OCI-LY7 (cell line): ENCODE results near the gene MYNN.

Experiments
- EZH2phosphoT487 ChIP-seq: fragments of 200-600 bp; sonication (generic); IDR thresholded peaks from 2 replicates; pipeline ENCODE4 v1.6.1; 2018; ENCODE audit warnings: low read depth, borderline replicate concordance, mild to moderate bottlenecking, mixed run types, antibody characterized with exemption, low read length, moderate library complexity, mixed read lengths
- TF ChIP-seq, protein P1 (sequence below): fragments of 200-600 bp; sonication (generic); conservative IDR thresholded peaks from 2 replicates; pipeline ENCODE4 v1.5.1; 2014; ENCODE audit warnings: mild to moderate bottlenecking, antibody characterized with exemption, low read length, moderate library complexity, mixed read lengths

DNA sequence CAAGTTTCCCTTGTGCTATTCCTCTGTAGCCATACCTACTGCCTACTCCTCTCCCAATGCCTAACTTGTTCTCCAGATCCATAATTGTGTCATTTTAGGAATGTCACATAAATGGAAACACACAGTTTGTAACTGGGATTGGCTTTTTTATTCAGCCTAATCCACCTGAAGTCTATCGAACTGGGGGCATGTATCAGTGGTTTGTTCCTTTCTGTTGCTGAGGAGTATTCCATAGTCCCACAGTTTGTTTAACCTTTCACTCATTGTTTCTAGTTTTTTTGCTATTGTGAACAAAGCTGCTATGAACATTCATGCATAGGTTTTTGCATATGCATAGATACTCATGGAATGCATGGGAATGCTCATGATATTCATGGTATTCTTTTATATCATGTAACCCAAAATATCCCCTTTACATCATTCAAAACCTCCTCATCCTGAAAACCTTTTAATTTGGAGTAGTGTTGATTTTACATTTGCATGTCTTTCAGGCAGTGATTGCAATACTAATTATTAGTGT, 65.4 kb downstream of the MYNN start:
- TF ChIP-seq, protein P1, sequence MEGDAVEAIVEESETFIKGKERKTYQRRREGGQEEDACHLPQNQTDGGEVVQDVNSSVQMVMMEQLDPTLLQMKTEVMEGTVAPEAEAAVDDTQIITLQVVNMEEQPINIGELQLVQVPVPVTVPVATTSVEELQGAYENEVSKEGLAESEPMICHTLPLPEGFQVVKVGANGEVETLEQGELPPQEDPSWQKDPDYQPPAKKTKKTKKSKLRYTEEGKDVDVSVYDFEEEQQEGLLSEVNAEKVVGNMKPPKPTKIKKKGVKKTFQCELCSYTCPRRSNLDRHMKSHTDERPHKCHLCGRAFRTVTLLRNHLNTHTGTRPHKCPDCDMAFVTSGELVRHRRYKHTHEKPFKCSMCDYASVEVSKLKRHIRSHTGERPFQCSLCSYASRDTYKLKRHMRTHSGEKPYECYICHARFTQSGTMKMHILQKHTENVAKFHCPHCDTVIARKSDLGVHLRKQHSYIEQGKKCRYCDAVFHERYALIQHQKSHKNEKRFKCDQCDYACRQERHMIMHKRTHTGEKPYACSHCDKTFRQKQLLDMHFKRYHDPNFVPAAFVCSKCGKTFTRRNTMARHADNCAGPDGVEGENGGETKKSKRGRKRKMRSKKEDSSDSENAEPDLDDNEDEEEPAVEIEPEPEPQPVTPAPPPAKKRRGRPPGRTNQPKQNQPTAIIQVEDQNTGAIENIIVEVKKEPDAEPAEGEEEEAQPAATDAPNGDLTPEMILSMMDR, result no peak
- no peak for TF ChIP-seq EZH2phosphoT487
